ENCODE results near the gene MGAT5. TPM values are rescaled to one million over a fixed set of nuclear protein-coding genes. Genes with fewer than 3 reads are reported as not detected.

Gene MGAT5
- total RNA-seq, 4 donors from 2014 or later, result 28.3 to 52.3 (median 40.4) TPM

DNA sequence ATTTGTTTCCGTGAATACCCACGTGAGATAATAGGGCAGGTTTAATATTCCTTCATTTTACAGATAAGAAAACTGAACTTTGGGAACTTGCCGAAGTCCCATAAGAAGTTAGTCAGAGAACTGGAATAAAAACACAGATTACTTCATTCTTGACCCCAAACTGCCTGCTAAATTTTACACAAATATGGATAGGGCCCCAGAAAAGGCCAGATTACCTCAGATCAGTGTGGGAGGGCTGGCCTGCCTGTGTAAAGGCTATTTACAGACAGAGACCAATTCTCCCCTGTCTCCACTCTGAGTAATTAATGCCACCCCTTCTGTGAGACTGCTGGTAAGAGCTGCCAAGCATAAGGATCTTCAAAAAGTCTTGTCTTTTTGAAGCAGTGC lies 139.2 kb downstream of the MGAT5 start:
- DNase-seq (ENCODE audit: low spot score) (no peak), ATAC-seq (ENCODE audit: low FRiP score) (peak; percentile 90)
- TF ChIP-seq, protein P1, sequence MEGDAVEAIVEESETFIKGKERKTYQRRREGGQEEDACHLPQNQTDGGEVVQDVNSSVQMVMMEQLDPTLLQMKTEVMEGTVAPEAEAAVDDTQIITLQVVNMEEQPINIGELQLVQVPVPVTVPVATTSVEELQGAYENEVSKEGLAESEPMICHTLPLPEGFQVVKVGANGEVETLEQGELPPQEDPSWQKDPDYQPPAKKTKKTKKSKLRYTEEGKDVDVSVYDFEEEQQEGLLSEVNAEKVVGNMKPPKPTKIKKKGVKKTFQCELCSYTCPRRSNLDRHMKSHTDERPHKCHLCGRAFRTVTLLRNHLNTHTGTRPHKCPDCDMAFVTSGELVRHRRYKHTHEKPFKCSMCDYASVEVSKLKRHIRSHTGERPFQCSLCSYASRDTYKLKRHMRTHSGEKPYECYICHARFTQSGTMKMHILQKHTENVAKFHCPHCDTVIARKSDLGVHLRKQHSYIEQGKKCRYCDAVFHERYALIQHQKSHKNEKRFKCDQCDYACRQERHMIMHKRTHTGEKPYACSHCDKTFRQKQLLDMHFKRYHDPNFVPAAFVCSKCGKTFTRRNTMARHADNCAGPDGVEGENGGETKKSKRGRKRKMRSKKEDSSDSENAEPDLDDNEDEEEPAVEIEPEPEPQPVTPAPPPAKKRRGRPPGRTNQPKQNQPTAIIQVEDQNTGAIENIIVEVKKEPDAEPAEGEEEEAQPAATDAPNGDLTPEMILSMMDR (IDR thresholded peaks at IDR 0.05), result no peak

DNA sequence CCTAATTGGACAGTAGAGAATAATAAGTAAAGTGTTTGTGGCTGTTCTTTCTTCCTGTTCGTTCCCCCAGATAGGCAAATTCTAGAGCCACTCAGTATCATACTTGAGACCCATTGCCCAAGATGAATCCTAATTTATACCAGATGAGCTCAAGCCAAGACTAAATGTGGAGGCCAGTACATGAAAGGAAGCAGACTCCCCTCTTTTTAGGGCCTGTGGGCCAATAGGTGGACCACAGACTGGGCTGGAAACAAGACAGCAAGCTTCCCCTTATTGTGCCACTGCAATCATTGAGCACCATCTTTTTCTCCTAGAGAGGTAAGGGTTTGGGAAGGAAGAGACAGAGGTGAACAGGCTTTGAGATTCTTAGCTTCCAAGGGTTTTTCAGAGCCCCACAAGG lies 141.9 kb downstream of the MGAT5 start:
- no peak for DNase-seq (ENCODE audit: low spot score)
- no peak for ATAC-seq (ENCODE audit: low FRiP score)
- TF ChIP-seq, protein P1 (IDR thresholded peaks at IDR 0.05), result no peak

DNA sequence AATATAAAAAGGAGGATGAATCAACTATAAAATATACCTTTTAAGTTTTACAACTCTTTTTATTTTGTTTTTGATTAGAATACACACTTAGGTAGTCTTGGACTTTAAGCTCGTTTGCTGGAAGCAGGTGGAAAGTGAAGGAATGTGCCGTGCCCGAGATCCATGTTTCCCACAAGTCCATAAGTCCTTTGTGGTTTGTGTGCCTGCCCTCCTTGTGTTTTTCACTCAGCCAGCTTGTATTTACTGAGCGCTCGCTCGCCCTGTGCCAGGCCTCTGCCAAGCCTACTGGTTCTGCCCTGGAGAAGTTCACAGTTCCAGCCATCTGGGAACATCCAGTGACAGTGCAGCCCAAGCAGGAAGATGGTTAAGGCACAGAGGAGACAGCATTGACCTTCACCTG lies 142.6 kb downstream of the MGAT5 start:
- TF ChIP-seq, protein P1 (IDR thresholded peaks at IDR 0.05), result no peak
- ATAC-seq (ENCODE audit: low FRiP score) (no peak), DNase-seq (ENCODE audit: low spot score) (no peak)

DNA sequence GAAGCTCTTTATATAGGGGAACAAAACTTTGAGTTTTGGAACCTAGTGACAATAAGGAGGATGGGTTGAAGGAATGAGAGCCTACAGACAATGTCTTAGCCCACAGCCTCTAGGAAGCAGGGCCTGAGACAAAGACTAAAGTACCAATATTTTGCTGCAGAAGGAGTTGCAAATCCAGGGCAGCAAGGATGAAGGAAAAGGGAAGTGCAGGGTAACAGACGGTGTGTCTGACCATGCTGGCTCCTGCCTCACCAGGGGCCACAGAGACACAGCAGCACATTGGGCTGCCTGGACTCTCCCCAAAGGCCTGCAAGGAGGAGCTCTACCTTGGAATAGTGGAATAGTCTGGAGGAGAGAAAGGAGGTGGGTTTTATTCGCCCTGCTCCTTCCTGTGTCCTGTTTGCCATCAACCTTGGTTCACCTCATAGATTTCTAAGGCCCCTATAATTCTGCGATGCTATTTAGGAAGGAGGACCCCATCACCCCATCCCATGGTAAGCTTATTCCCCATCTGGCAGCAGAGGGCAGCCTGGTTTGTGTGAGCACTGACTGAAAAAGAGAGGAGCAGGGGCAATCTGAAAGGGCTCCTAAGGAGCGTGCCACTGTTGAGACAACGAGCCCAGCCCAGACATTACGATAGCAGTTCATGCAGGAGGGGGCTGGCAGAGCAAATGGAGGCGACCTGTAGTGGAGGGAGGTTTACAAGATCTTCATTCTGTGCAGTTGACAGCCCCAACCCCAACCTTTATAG lies 143.4 kb downstream of the MGAT5 start:
- ATAC-seq (ENCODE audit: low FRiP score), result no peak
- TF ChIP-seq, protein P1 (IDR thresholded peaks at IDR 0.05), result no peak
- DNase-seq (ENCODE audit: low spot score), result no peak

DNA sequence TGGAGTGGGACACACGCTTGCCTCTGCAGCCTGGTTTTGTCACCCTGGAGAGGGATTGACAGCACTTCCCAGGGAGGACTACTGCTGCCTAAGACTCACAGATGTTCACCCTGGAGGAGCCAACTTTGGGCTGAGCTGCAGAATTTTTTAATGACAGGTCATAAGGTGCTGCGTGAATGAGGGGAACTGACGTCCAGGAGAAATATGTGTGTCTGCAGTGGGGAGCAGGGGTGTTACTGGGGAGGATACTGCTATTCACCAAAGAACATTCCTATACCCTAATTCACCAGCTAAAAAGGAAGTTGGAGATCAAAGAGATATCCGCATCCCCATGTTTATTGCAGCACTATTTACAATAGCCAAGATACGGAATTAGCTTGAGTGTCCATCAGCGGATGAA lies 144.4 kb downstream of the MGAT5 start:
- TF ChIP-seq, protein P1 (IDR thresholded peaks at IDR 0.05), result no peak
- DNase-seq (ENCODE audit: low spot score), result no peak
- no peak for ATAC-seq (ENCODE audit: low FRiP score)

DNA sequence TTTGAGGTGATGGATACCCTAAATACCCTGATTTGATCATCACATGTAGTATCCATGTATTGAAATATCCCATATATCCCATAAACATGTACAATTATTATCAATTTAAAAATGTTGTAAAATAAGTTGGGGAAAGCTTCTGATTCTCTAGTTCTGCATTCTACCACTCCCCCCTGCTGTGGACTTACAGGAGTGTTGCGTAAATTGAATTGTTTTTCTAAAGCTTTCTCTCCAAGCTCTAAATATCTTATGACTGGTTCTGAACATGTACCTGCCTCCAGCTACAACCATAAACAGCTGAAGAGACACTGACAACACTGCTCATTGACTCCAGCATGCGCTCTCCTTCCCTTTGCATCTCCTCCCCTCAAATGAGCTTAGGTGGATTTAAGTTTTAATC lies 145.2 kb downstream of the MGAT5 start:
- ATAC-seq (ENCODE audit: low FRiP score), result no peak
- TF ChIP-seq, protein P1 (IDR thresholded peaks at IDR 0.05), result no peak
- no peak for DNase-seq (ENCODE audit: low spot score)

DNA sequence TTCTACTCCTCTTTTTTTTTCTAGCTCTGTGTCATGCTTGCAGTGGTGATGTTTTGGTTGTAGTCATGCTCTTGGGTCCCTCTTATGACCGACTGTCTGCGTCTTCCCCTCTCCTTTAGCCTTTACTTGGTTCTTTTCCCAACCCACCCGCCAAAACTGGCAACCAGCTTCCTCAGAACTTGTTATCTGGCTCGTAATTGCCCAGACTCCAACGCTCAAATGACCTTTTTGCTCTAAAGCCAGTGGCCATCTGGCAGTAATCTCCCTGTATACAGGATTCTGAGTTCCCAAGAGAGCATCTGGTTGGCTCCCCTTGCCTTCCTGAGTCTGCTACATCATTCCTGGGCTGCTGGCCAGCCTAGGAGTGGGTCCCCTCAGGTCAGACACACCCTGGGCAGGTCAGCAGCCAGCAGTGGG lies 147.2 kb downstream of the MGAT5 start:
- DNase-seq (ENCODE audit: low spot score), result no peak
- TF ChIP-seq, protein P1 (IDR thresholded peaks at IDR 0.05), result no peak
- ATAC-seq (ENCODE audit: low FRiP score), result no peak
